ENCODE results near the gene CLSTN2.

The CLSTN2 gene

GRCh38 chr3:140529096-140529495, 594.1 kb downstream of the CLSTN2 start:
- DNase-seq = no peak

GRCh38 chr3:140529558-140529957, 594.6 kb downstream of the CLSTN2 start:
- no peak for DNase-seq

GRCh38 chr3:140530131-140530530, 595.1 kb downstream of the CLSTN2 start:
- no peak for DNase-seq

- no peak for DNase-seq
Observed at GRCh38 chr3:140530603-140531002, 595.6 kb downstream of the CLSTN2 start.

GRCh38 chr3:140532793-140533330, 597.9 kb downstream of the CLSTN2 start:
- DNase-seq = no peak

GRCh38 chr3:140536926-140537726, 602.1 kb downstream of the CLSTN2 start:
- no peak for DNase-seq

GRCh38 chr3:140537727-140538082, 602.7 kb downstream of the CLSTN2 start:
- no peak for DNase-seq

- DNase-seq = no peak
Observed at GRCh38 chr3:140540262-140540661, 605.3 kb downstream of the CLSTN2 start.

- no peak for DNase-seq
Observed at GRCh38 chr3:140541975-140542653, 607.1 kb downstream of the CLSTN2 start.

GRCh38 chr3:140545197-140545596, 610.2 kb downstream of the CLSTN2 start:
- no peak for DNase-seq

GRCh38 chr3:140545756-140546155, 610.8 kb downstream of the CLSTN2 start:
- no peak for DNase-seq

- DNase-seq = no peak
Observed at GRCh38 chr3:140546649-140547048, 611.7 kb downstream of the CLSTN2 start.

GRCh38 chr3:140552403-140552802, 617.4 kb downstream of the CLSTN2 start:
- no peak for DNase-seq

- DNase-seq = no peak
Observed at GRCh38 chr3:140552898-140553297, 617.9 kb downstream of the CLSTN2 start.

GRCh38 chr3:140553591-140553990, 618.6 kb downstream of the CLSTN2 start:
- DNase-seq = no peak

GRCh38 chr3:140555666-140556065, 620.7 kb downstream of the CLSTN2 start:
- DNase-seq = no peak

GRCh38 chr3:140557476-140557875, 622.5 kb downstream of the CLSTN2 start:
- DNase-seq = no peak

- DNase-seq = no peak
Observed at GRCh38 chr3:140559546-140559945, 624.6 kb downstream of the CLSTN2 start.

GRCh38 chr3:140563206-140563760, 628.3 kb downstream of the CLSTN2 start:
- DNase-seq = no peak

- DNase-seq = no peak
Observed at GRCh38 chr3:140568131-140568530, 633.1 kb downstream of the CLSTN2 start.

GRCh38 chr3:140568842-140569520, 634.0 kb downstream of the CLSTN2 start:
- no peak for DNase-seq

- no peak for DNase-seq
Observed at GRCh38 chr3:140570602-140571001, 635.6 kb downstream of the CLSTN2 start.

GRCh38 chr3:140571836-140572235, 636.9 kb downstream of the CLSTN2 start:
- DNase-seq = no peak
